Lung (tissue), 12 donors: ENCODE data around the gene SOBP. TPM values are rescaled to one million over a fixed set of nuclear protein-coding genes. Genes with fewer than 3 reads are reported as not detected.

Source experiments
- ATAC-seq: fragments of 200-7000 bp; cut with Tn5 transposase; one replicate; pipeline ENCODE4 v1.9.1; 2020; ENCODE audit warnings: moderate number of reproducible peaks; ENCODE audit not compliant: insufficient read depth, low FRiP score
- DNase-seq, 3 donors: peaks; one replicate each; pipeline ENCODE4 v3.0.0-alpha.2; 2013 to 2017
- H3K27ac ChIP-seq, 2 donors: one replicate each; pipeline ENCODE4 v1.5.1; 2013; ENCODE audit warnings: mild to moderate bottlenecking in 2 of 2, moderate library complexity in 2 of 2, control low read depth in 1 of 2, inconsistent platforms in 1 of 2, low read depth in 1 of 2, low read length in 1 of 2
- H3K27me3 ChIP-seq, 3 donors: one replicate each; pipeline ENCODE4 v1.5.1; 2013; ENCODE audit warnings: low read length in 2 of 3; ENCODE audit not compliant: control insufficient read depth in 3 of 3, insufficient read depth in 3 of 3
- H3K36me3 ChIP-seq, 4 donors: one replicate each; pipeline ENCODE4 v1.5.1; 2013; ENCODE audit warnings: low read length in 4 of 4, mild to moderate bottlenecking in 1 of 4, moderate library complexity in 1 of 4; ENCODE audit not compliant: control insufficient read depth in 4 of 4, insufficient read depth in 4 of 4
- H3K4me1 ChIP-seq, 5 donors: one replicate each; pipeline ENCODE4 v1.5.1; 2013; ENCODE audit warnings: low read length in 5 of 5, mild to moderate bottlenecking in 2 of 5, moderate library complexity in 1 of 5; ENCODE audit not compliant: control insufficient read depth in 5 of 5, insufficient read depth in 5 of 5
- H3K4me3 ChIP-seq: one replicate; pipeline ENCODE4 v1.5.1; 2013; ENCODE audit warnings: mild to moderate bottlenecking, control low read depth, moderate library complexity
- H3K9ac ChIP-seq, 2 donors: one replicate each; pipeline ENCODE4 v1.5.1; 2013; ENCODE audit warnings: low read length in 2 of 2, control low read depth in 1 of 2; ENCODE audit not compliant: insufficient read depth in 1 of 2
- H3K9me3 ChIP-seq, 4 donors: one replicate each; pipeline ENCODE4 v1.5.1; 2013; ENCODE audit warnings: low read length in 3 of 4, mild to moderate bottlenecking in 1 of 4, moderate library complexity in 1 of 4; ENCODE audit not compliant: control insufficient read depth in 4 of 4, insufficient read depth in 3 of 4
- WGBS, 2 donors: extraction: QIAGEN DNeasy Blood & Tissue Kit; methylation state at CpG; one replicate each; pipeline ENCODE4 v1.1.7; 2013; 5-methylcytosine and 5-hydroxymethylcytosine counted together
- polyA plus RNA-seq, 2 donors: library from polyadenylated mRNA; stranded (reverse); fragments of 200-250 nt; gene quantifications; one replicate each; pipeline ENCODE4 v1.2.1, GENCODE V29; 2013
- total RNA-seq, 2 donors: library from RNA; depleted of rRNA in 1 of 2; stranded (reverse); fragments of >200 nt in 1 of 2; gene quantifications; one replicate each; pipeline ENCODE4 v1.2.1, GENCODE V29; 2014 to 2021
- TF ChIP-seq, protein P1 (sequence below): IDR thresholded peaks from 2 replicates; pipeline ENCODE4 v1.5.1; 2012; ENCODE audit warnings: mild to moderate bottlenecking; ENCODE audit errors: control extremely low read depth, extremely low read depth
- donor health status: control.
- donor health status: control.
- donor health status: Bipolar disorder and iron deficiency.
- donor health status: healthy.
- donor health status: DM: yes; HTN: yes; CAD: no.

Gene SOBP
- total and polyA plus RNA-seq, 4 donors, result 1.6 to 14.5 (median 5.8) TPM

DNA sequence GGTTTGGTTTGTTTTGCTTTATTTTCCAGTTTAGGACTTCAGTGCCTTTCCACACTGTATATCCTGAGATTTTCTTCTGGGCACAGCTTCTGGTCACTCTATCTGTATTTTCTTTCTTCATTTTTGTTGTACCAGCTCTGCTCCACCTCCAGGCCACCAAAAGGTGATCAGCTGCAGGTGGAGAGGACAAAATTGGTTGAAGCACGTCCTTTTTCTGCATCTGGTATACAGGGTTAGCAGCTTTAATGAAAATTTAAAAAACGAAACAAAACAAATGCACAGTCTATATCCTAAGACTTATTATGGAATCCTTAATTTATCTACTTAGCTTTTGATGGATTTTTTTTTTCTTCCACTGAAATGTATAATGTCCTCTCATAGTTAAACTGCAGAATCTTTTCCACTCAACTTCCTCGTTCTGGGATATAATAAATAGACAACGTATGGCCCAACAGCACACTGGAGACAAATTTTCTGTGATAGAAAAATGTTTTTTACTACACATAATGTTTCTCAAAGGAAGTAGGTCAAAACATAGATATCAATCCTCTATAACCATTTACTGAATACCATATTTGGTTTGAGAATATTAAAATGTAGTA lies 10.7 kb upstream of the SOBP start:
- Histone ChIP-seq H3K4me3 (no peak overlapping the region), H3K27me3 (peaks cover 0 to 10% (median 0%) of the 10 kb centered on the region in 3 donors), H3K36me3 (no peaks in the 10 kb centered on the region), H3K4me1 (no peaks in the 10 kb centered on the region), H3K9me3 (no peaks in the 10 kb centered on the region), H3K27ac (no peak overlapping the region), H3K9ac (no peak overlapping the region)
- DNase-seq, result no peak
- TF ChIP-seq, protein P1, sequence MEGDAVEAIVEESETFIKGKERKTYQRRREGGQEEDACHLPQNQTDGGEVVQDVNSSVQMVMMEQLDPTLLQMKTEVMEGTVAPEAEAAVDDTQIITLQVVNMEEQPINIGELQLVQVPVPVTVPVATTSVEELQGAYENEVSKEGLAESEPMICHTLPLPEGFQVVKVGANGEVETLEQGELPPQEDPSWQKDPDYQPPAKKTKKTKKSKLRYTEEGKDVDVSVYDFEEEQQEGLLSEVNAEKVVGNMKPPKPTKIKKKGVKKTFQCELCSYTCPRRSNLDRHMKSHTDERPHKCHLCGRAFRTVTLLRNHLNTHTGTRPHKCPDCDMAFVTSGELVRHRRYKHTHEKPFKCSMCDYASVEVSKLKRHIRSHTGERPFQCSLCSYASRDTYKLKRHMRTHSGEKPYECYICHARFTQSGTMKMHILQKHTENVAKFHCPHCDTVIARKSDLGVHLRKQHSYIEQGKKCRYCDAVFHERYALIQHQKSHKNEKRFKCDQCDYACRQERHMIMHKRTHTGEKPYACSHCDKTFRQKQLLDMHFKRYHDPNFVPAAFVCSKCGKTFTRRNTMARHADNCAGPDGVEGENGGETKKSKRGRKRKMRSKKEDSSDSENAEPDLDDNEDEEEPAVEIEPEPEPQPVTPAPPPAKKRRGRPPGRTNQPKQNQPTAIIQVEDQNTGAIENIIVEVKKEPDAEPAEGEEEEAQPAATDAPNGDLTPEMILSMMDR, result no peak
- no peak for ATAC-seq
- 79 to 87% methylated on average over 4 of the region's 4 CpGs for WGBS, 2 donors

DNA sequence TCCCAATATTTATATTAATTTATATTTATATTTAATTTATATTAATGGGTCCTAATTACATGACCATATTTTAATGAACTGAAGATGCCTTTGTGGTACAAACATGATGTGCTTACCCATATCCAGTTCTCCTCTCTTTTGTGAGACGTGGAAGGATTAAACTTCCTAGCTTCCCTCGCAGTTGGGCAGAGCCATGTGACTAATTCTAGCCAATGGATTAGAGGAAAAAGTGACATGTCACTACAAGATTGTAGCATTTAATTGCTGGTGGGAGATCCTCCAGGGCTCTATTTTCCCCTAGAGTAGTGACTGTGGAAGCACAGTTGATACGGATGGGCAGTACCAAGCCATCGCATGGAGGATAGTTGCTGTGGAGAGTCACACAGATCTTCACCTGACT lies 4.8 kb upstream of the SOBP start:
- no peak for ATAC-seq
- no peak overlapping the region for H3K9ac ChIP-seq
- H3K4me1 ChIP-seq, result peaks cover 0 to 14% (median 0%) of the 10 kb centered on the region in 5 donors
- H3K9me3 ChIP-seq, result no peaks in the 10 kb centered on the region
- no peak for DNase-seq
- no peak overlapping the region for H3K4me3 ChIP-seq
- H3K27ac ChIP-seq, result no peak overlapping the region
- no peaks in the 10 kb centered on the region for H3K36me3 ChIP-seq
- 89 to 93% methylated on average over 4 of the region's 4 CpGs for WGBS, 2 donors
- TF ChIP-seq, protein P1, result no peak
- peaks cover 0 to 27% (median 19%) of the 10 kb centered on the region in 3 donors for H3K27me3 ChIP-seq

DNA sequence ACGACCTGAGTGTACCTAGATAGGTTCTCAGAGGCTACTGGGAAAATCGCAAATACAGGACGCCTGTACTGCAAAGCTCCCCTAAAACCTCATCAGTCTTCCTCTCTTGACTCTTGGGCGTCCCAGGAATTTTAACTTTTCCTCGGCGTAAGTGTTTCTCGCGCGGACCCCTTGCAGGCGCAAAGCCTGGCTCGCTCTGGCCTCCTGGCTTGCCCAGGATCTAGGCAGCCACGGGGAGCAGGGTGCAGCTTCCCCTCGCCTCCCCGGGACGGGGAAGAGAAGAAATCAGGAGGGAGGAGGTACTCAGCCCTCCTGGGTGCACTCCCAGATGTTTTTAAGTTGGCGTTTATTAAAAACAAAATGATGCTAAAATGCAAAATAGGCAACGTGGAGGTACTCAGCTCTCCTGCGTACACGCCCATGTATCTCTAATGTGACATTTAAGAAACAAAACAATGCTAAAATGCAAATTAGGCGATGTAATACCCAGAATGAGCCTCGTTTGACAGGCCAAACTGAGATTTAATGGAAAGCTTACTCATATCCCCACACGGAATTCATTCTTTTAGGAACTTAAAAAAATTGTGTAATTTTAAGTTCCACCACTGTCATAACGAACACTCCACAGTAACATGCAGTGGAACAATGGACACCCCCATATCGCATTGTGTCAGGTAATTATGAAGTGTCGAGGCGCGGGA lies 1.6 kb upstream of the SOBP start:
- H3K27me3 ChIP-seq, result peaks cover 0 to 27% (median 11%) of the 10 kb centered on the region in 3 donors
- no peaks in the 10 kb centered on the region for H3K36me3 ChIP-seq
- peaks cover 0 to 35% (median 14%) of the 10 kb centered on the region in 5 donors for H3K4me1 ChIP-seq
- TF ChIP-seq, protein P1, result no peak
- no peak for ATAC-seq
- DNase-seq, result peak in 1 of 3 donors; percentile 19
- WGBS, 2 donors, result 19 to 35% methylated on average over 27 of the region's 27 CpGs
- no peak overlapping the region for H3K9ac ChIP-seq
- H3K27ac ChIP-seq, result no peak overlapping the region
- H3K4me3 ChIP-seq, result peak overlapping the region; percentile 46
- peaks cover 0 to 2% (median 0%) of the 10 kb centered on the region in 4 donors for H3K9me3 ChIP-seq
